ENCODE results near the gene ACTA2. TPM values are rescaled to one million over a fixed set of nuclear protein-coding genes. Genes with fewer than 3 reads are reported as not detected.

Gene ACTA2
- total RNA-seq, 1 donor from 2014 or later: 37.6 TPM

GRCh38 chr10:88986549-88987242 lies 34.1 kb upstream of the ACTA2 start:
- peak; percentile 60 for TF ChIP-seq CTCF (IDR thresholded peaks at IDR 0.05; ENCODE audit: insufficient read depth, low read length, poor library complexity, severe bottlenecking)
- no peak for DNase-seq (ENCODE audit: low read depth)
- H3K27me3 ChIP-seq (ENCODE audit: control insufficient read depth, insufficient read depth, low read length): no peaks in the 10 kb centered on the region

GRCh38 chr10:88984525-88984924 lies 32.0 kb upstream of the ACTA2 start:
- Histone ChIP-seq H3K36me3 (ENCODE audit: control insufficient read depth, insufficient read depth, low read length) (no peaks in the 10 kb centered on the region), H3K27me3 (ENCODE audit: control insufficient read depth, insufficient read depth, low read length) (no peaks in the 10 kb centered on the region), H3K4me3 (ENCODE audit: low read depth, low read length) (no peak overlapping the region)
- TF ChIP-seq CTCF (IDR thresholded peaks at IDR 0.05; ENCODE audit: insufficient read depth, low read length, poor library complexity, severe bottlenecking): no peak
- no peak for DNase-seq (ENCODE audit: low read depth)

More at GRCh38 chr10:88986549-88987242, 34.1 kb upstream of the ACTA2 start:
- Histone ChIP-seq H3K36me3 (ENCODE audit: control insufficient read depth, insufficient read depth, low read length) (no peaks in the 10 kb centered on the region), H3K4me3 (ENCODE audit: low read depth, low read length) (no peak overlapping the region)

- Histone ChIP-seq H3K4me3 (ENCODE audit: low read depth, low read length) (no peak overlapping the region), H3K36me3 (ENCODE audit: control insufficient read depth, insufficient read depth, low read length) (no peaks in the 10 kb centered on the region), H3K27me3 (ENCODE audit: control insufficient read depth, insufficient read depth, low read length) (no peaks in the 10 kb centered on the region)
- no peak for DNase-seq (ENCODE audit: low read depth)
- TF ChIP-seq CTCF (IDR thresholded peaks at IDR 0.05; ENCODE audit: insufficient read depth, low read length, poor library complexity, severe bottlenecking): no peak
Observed at GRCh38 chr10:88983939-88984338, 31.4 kb upstream of the ACTA2 start.

- Histone ChIP-seq H3K27me3 (ENCODE audit: control insufficient read depth, insufficient read depth, low read length) (no peaks in the 10 kb centered on the region), H3K4me3 (ENCODE audit: low read depth, low read length) (no peak overlapping the region), H3K36me3 (ENCODE audit: control insufficient read depth, insufficient read depth, low read length) (no peaks in the 10 kb centered on the region)
- DNase-seq (ENCODE audit: low read depth): no peak
- TF ChIP-seq CTCF (IDR thresholded peaks at IDR 0.05; ENCODE audit: insufficient read depth, low read length, poor library complexity, severe bottlenecking): no peak
Observed at GRCh38 chr10:88983206-88983605, 30.6 kb upstream of the ACTA2 start.

- DNase-seq (ENCODE audit: low read depth): no peak
- no peak for TF ChIP-seq CTCF (IDR thresholded peaks at IDR 0.05; ENCODE audit: insufficient read depth, low read length, poor library complexity, severe bottlenecking)
- Histone ChIP-seq H3K36me3 (ENCODE audit: control insufficient read depth, insufficient read depth, low read length) (no peaks in the 10 kb centered on the region), H3K27me3 (ENCODE audit: control insufficient read depth, insufficient read depth, low read length) (no peaks in the 10 kb centered on the region), H3K4me3 (ENCODE audit: low read depth, low read length) (no peak overlapping the region)
Observed at GRCh38 chr10:88982366-88982765, 29.8 kb upstream of the ACTA2 start.

GRCh38 chr10:88981435-88981834 lies 28.9 kb upstream of the ACTA2 start:
- Histone ChIP-seq H3K27me3 (ENCODE audit: control insufficient read depth, insufficient read depth, low read length) (no peaks in the 10 kb centered on the region), H3K4me3 (ENCODE audit: low read depth, low read length) (no peak overlapping the region), H3K36me3 (ENCODE audit: control insufficient read depth, insufficient read depth, low read length) (no peaks in the 10 kb centered on the region)
- TF ChIP-seq CTCF (IDR thresholded peaks at IDR 0.05; ENCODE audit: insufficient read depth, low read length, poor library complexity, severe bottlenecking): no peak
- no peak for DNase-seq (ENCODE audit: low read depth)

All from kidney epithelial cell (primary cell).